PC-9 (cell line): Measurements from ENCODE around the gene RUNX2. TPM values are rescaled to one million over a fixed set of nuclear protein-coding genes. Genes with fewer than 3 reads are reported as not detected.

Experiments used
- BruUV-seq: library from RNA; stranded (reverse); fragments of 400-500 nt; replicated peaks from 2 replicates; lab custom pipeline; 2021; lab: Mats Ljungman, UMichigan
- CTCF ChIA-PET: fragments of 300-600 bp; sonication (Branson Sonifier 250); formaldehyde crosslinking; loops from one replicate; lab custom pipeline; 2022; ENCODE audit warnings: antibody characterized with exemption; lab: Charles Lee
- POLR2A ChIA-PET: fragments of 300-600 bp; sonication (Branson Sonifier 250); formaldehyde crosslinking; loops from one replicate; lab custom pipeline; 2022; ENCODE audit warnings: antibody characterized with exemption; ENCODE audit not compliant: unreplicated experiment; lab: Charles Lee
- DNase-seq, 2 experiments: peaks; one replicate each; pipeline versions ENCODE4 v3.0.0 to v3.0.0-alpha.2; 2015 to 2022; ENCODE audit warnings: mixed read lengths in 1 of 2
- H2AFZ ChIP-seq: fragments of 200-600 bp; sonication (generic); 2 replicates; pipeline ENCODE4 v1.8.1; 2017; ENCODE audit warnings: antibody characterized with exemption
- H3F3A ChIP-seq: fragments of 200-600 bp; sonication (generic); 2 replicates; pipeline ENCODE4 v1.8.1; 2017; ENCODE audit warnings: antibody characterized with exemption, mild to moderate bottlenecking, low read depth; ENCODE audit not compliant: insufficient read depth
- H3K27ac ChIP-seq: fragments of 200-600 bp; sonication (generic); 2 replicates; pipeline ENCODE4 v1.6.1; 2016; ENCODE audit warnings: mixed run types
- H3K27me3 ChIP-seq: fragments of 200-600 bp; sonication (generic); 2 replicates; pipeline ENCODE4 v1.6.1; 2016; ENCODE audit warnings: low read depth, mixed run types; ENCODE audit not compliant: insufficient read depth
- H3K36me3 ChIP-seq: fragments of 200-600 bp; sonication (generic); 2 replicates; pipeline ENCODE4 v1.6.1; 2016; ENCODE audit warnings: low read depth, mixed run types
- H3K4me1 ChIP-seq: fragments of 200-600 bp; sonication (generic); replicated peaks from 2 replicates; pipeline ENCODE4 v1.6.1; 2016; ENCODE audit warnings: mixed run types; ENCODE audit not compliant: insufficient read depth
- H3K4me2 ChIP-seq: fragments of 200-600 bp; sonication (generic); 2 replicates; pipeline ENCODE4 v1.6.1; 2017; ENCODE audit warnings: mixed run types
- H3K4me3 ChIP-seq: fragments of 200-600 bp; sonication (generic); 2 replicates; pipeline ENCODE4 v1.6.1; 2016; ENCODE audit warnings: mixed run types
- H3K79me2 ChIP-seq: fragments of 200-600 bp; sonication (generic); 2 replicates; pipeline ENCODE4 v1.6.1; 2017; ENCODE audit warnings: low read depth, mixed run types
- H3K9me2 ChIP-seq: fragments of 200-600 bp; sonication (generic); 2 replicates; pipeline ENCODE4 v1.8.1; 2017; ENCODE audit warnings: mild to moderate bottlenecking; ENCODE audit not compliant: insufficient read depth
- H3K9me3 ChIP-seq: fragments of 200-600 bp; sonication (generic); 2 replicates; pipeline ENCODE4 v1.8.1; 2016; ENCODE audit warnings: low read depth; ENCODE audit not compliant: insufficient read depth
- H4K20me1 ChIP-seq: fragments of 200-600 bp; sonication (generic); 2 replicates; pipeline ENCODE4 v1.8.1; 2017; ENCODE audit not compliant: insufficient read depth
- EZH2 ChIP-seq: fragments of 200-600 bp; sonication (generic); IDR thresholded peaks from 2 replicates; pipeline ENCODE4 v1.8.0; 2017; ENCODE audit warnings: antibody characterized with exemption, low read depth
- intact Hi-C: fragments of 100-400 bp; cut with micrococcal nuclease; formaldehyde crosslinking; loops from one replicate; pipeline ENCODE4 v1.10.0; 2022; ENCODE audit not compliant: unreplicated experiment
- total RNA-seq: library from RNA; stranded (reverse); gene quantifications from 2 replicates; pipeline ENCODE4 v1.2.3, GENCODE V29; 2021
- TF ChIP-seq, protein P1 (sequence below): fragments of 200-600 bp; sonication (generic); conservative IDR thresholded peaks from 2 replicates; pipeline ENCODE4 v1.6.1; 2017; ENCODE audit warnings: mixed run types, antibody characterized with exemption, mild to moderate bottlenecking, moderate library complexity

Gene RUNX2
- total RNA-seq, 1 experiment from 2014 or later: 12.5 TPM

DNA sequence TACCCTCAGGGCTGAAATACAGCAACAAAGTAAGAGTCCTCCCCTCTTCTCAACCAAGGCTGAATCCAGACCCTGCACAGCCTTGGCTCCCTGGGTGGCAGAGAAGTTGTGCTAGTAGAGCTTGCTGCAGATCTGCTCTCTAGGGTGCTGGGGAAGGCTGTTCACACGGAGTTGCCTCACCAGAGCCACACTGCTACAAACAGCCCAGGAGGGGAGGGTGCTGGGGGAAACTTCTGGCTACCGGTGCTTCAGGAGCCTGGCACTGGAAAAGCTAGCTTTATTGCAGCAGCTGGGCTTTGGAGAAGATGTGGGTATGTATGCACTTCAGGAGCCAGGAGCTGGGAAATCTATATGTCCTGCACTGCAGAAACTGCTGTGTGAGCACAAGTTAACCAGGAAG lies 87.2 kb downstream of the RUNX2 start:
- intact Hi-C loops: loop anchor here (10.0 kb wide), 1 partner anchor 331 kb away; no protein-coding TSS in a partner anchor
- Histone ChIP-seq H3K4me2 (no peak overlapping the region), H3K4me3 (no peak overlapping the region), H2AFZ (no peak overlapping the region), H3K9me3 (no peaks in the 10 kb centered on the region), H3F3A (no peaks in the 10 kb centered on the region), H3K27me3 (no peaks in the 10 kb centered on the region), H4K20me1 (no peaks in the 10 kb centered on the region), H3K36me3 (no peaks in the 10 kb centered on the region), H3K9me2 (no peaks in the 10 kb centered on the region), H3K4me1 (peaks cover 16% of the 10 kb centered on the region), H3K79me2 (peaks cover 5% of the 10 kb centered on the region; the same call in 1 of the 2 replicates), H3K27ac (no peak overlapping the region)
- DNase-seq: no peak
- ChIA-PET POLR2A (no interaction called here), CTCF (no interaction called here)
- no peak for TF ChIP-seq EZH2
- TF ChIP-seq, protein P1, sequence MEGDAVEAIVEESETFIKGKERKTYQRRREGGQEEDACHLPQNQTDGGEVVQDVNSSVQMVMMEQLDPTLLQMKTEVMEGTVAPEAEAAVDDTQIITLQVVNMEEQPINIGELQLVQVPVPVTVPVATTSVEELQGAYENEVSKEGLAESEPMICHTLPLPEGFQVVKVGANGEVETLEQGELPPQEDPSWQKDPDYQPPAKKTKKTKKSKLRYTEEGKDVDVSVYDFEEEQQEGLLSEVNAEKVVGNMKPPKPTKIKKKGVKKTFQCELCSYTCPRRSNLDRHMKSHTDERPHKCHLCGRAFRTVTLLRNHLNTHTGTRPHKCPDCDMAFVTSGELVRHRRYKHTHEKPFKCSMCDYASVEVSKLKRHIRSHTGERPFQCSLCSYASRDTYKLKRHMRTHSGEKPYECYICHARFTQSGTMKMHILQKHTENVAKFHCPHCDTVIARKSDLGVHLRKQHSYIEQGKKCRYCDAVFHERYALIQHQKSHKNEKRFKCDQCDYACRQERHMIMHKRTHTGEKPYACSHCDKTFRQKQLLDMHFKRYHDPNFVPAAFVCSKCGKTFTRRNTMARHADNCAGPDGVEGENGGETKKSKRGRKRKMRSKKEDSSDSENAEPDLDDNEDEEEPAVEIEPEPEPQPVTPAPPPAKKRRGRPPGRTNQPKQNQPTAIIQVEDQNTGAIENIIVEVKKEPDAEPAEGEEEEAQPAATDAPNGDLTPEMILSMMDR: no peak
- BruUV-seq: no TSS peak

DNA sequence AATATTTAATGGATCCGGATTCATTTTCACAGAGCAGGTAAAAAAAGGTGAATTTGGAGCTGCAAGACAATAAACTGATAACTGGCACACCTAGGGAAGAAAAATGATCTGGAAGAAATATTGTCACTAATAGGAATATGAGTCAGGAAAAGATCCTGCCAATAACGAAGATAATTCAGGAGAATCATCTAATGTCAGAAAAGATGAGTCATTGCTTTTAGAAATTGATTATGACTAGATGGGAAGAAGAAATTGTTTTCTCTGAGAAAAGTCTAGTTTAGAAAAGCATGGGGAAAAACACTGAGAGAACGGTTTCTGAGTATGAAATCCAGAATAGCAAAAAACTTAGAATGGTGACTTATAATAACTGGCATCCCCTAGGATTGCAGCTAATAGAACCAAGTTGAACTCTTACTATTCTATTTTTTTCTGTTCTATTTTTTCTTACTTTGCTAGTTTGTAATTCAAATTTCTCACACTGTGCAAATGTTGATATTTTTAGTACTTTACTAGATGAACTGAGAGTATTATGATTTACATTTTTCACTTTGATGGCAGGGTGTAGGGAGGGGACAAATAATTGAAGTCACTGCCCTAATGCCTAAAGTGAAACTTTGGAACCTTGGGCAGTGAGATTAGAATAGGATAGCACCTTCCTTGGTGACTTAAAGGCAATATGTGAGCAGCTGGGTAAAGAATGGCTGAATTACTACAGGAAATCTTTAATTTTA lies 87.8 kb downstream of the RUNX2 start:
- H3K4me3 ChIP-seq: no peak overlapping the region
- ChIA-PET CTCF (no interaction called here), POLR2A (no interaction called here)
- TF ChIP-seq, protein P1: no peak
- no peak for TF ChIP-seq EZH2
- no peak overlapping the region for H3K27ac ChIP-seq
- no peak overlapping the region for H2AFZ ChIP-seq
- H3K36me3 ChIP-seq: no peaks in the 10 kb centered on the region
- no peak for DNase-seq
- H3K4me1 ChIP-seq: peaks cover 18% of the 10 kb centered on the region
- peaks cover 7% of the 10 kb centered on the region; the same call in 1 of the 2 replicates for H3K79me2 ChIP-seq
- no peaks in the 10 kb centered on the region for H3K9me2 ChIP-seq
- no peaks in the 10 kb centered on the region for H3K9me3 ChIP-seq
- no peaks in the 10 kb centered on the region for H3K27me3 ChIP-seq
- intact Hi-C loops: loop anchor here (10.0 kb wide), 1 partner anchor 331 kb away; no protein-coding TSS in a partner anchor
- no peaks in the 10 kb centered on the region for H3F3A ChIP-seq
- BruUV-seq: no TSS peak
- H4K20me1 ChIP-seq: no peaks in the 10 kb centered on the region
- no peak overlapping the region for H3K4me2 ChIP-seq

DNA sequence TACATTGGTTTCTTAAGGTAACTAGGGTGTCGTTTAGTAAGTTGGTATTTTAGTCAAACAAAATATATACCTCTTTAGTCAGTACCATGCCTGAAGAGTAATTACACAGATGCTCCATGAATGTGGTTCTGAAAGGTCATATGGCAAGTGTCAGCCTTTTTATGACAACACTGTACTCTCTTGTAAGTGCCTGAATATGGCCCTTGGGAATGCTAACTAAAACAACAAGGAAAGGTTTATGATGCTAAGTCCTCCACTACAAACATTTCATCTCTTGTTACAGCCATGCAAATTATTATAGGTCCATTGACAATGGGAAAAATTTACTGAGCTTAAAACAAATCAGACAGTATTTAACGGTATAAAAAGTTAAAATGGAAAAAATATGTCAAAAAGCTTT lies 88.6 kb downstream of the RUNX2 start:
- POLR2A ChIA-PET: interaction anchor here (0.5 kb wide), 1 partner anchor 68 kb away, joined by 11 read pairs; no protein-coding TSS in a partner anchor
- intact Hi-C loops: loop anchor here (10.0 kb wide), 1 partner anchor 332 kb away; no protein-coding TSS in a partner anchor

More for the DNA sequence above, 88.6 kb downstream of the RUNX2 start:
- Histone ChIP-seq H3K9me3 (no peaks in the 10 kb centered on the region), H4K20me1 (no peaks in the 10 kb centered on the region), H3K4me1 (peaks cover 18% of the 10 kb centered on the region), H3F3A (no peaks in the 10 kb centered on the region; the same call in 1 of the 2 replicates), H3K4me3 (no peak overlapping the region), H3K36me3 (no peaks in the 10 kb centered on the region), H3K9me2 (no peaks in the 10 kb centered on the region), H3K79me2 (peaks cover 7% of the 10 kb centered on the region; the same call in 1 of the 2 replicates), H3K27ac (no peak overlapping the region), H3K27me3 (no peaks in the 10 kb centered on the region), H2AFZ (no peak overlapping the region), H3K4me2 (no peak overlapping the region)
- CTCF ChIA-PET: no interaction called here
- DNase-seq: no peak
- no TSS peak for BruUV-seq
- TF ChIP-seq, protein P1: no peak
- TF ChIP-seq EZH2: no peak
